ENCODE data around the gene CREB3L2.

DNA sequence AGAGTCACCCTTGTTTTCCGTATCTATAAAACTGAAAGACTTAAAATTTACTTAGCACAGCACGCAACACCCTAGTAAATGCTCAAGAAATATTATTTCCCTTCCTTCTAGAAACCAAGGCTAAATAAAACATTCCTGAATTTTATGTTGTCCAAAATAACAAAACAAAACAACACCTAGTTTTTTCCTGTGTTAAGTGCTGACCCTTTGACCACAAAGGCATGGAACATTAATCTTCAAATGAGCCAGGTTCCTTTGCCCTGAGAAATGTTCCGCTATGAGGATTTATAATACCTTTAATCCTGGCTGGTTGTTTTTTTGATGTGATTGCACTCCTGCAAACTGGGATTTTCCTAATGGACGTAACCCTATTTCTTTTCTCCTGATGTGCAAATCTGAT, 126.1 kb downstream of the CREB3L2 start:
- TF ChIP-seq CTCF (IDR thresholded peaks at IDR 0.05) = no peak
- TF ChIP-seq POLR2A (IDR thresholded peaks at IDR 0.05; ENCODE audit: low read length) = no peak
- TF ChIP-seq RNF2 (IDR thresholded peaks at IDR 0.05; ENCODE audit: borderline replicate concordance, low read depth) = no peak
- no peak for TF ChIP-seq MAX (IDR thresholded peaks at IDR 0.05)
- TF ChIP-seq, protein P1, sequence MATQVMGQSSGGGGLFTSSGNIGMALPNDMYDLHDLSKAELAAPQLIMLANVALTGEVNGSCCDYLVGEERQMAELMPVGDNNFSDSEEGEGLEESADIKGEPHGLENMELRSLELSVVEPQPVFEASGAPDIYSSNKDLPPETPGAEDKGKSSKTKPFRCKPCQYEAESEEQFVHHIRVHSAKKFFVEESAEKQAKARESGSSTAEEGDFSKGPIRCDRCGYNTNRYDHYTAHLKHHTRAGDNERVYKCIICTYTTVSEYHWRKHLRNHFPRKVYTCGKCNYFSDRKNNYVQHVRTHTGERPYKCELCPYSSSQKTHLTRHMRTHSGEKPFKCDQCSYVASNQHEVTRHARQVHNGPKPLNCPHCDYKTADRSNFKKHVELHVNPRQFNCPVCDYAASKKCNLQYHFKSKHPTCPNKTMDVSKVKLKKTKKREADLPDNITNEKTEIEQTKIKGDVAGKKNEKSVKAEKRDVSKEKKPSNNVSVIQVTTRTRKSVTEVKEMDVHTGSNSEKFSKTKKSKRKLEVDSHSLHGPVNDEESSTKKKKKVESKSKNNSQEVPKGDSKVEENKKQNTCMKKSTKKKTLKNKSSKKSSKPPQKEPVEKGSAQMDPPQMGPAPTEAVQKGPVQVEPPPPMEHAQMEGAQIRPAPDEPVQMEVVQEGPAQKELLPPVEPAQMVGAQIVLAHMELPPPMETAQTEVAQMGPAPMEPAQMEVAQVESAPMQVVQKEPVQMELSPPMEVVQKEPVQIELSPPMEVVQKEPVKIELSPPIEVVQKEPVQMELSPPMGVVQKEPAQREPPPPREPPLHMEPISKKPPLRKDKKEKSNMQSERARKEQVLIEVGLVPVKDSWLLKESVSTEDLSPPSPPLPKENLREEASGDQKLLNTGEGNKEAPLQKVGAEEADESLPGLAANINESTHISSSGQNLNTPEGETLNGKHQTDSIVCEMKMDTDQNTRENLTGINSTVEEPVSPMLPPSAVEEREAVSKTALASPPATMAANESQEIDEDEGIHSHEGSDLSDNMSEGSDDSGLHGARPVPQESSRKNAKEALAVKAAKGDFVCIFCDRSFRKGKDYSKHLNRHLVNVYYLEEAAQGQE (IDR thresholded peaks at IDR 0.05) = no peak
- TF ChIP-seq TP53 (CRISPR knock-in tag; IDR thresholded peaks at IDR 0.05) = no peak
- TF ChIP-seq RFX5 (IDR thresholded peaks at IDR 0.05) = no peak
- TF ChIP-seq, protein P2, sequence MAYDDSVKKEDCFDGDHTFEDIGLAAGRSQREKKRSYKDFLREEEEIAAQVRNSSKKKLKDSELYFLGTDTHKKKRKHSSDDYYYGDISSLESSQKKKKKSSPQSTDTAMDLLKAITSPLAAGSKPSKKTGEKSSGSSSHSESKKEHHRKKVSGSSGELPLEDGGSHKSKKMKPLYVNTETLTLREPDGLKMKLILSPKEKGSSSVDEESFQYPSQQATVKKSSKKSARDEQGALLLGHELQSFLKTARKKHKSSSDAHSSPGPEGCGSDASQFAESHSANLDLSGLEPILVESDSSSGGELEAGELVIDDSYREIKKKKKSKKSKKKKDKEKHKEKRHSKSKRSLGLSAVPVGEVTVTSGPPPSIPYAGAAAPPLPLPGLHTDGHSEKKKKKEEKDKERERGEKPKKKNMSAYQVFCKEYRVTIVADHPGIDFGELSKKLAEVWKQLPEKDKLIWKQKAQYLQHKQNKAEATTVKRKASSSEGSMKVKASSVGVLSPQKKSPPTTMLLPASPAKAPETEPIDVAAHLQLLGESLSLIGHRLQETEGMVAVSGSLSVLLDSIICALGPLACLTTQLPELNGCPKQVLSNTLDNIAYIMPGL (CRISPR knock-in tag; IDR thresholded peaks at IDR 0.05; ENCODE audit: borderline replicate concordance) = no peak
- TF ChIP-seq JUNB (IDR thresholded peaks at IDR 0.05) = no peak
- no peak for TF ChIP-seq FOXS1 (CRISPR knock-in tag; IDR thresholded peaks at IDR 0.05)
- no peak for TF ChIP-seq RAD21 (conservative IDR thresholded peaks at IDR 0.05 in 1 of 2, IDR thresholded peaks at IDR 0.05 in 1 of 2)
- no peak for TF ChIP-seq MYC (IDR thresholded peaks at IDR 0.05; ENCODE audit: borderline replicate concordance, low read length)

Data from A549 (cell line).